HL-60/S4 treated with retinoic acid at 250 ng/mL for 4 days and 3 days (cell line): Measurements from ENCODE around the gene PLG.
"Not testable (repeated sequence)": the region's sequence is repeated elsewhere in the genome, so short reads cannot be mapped to it uniquely, and the experiment has no call there.

Experiments
- in situ Hi-C: fragments of 300-500 bp; cut with MboI; formaldehyde crosslinking; loops from 2 replicates; pipeline ENCODE4 v1.7.0; 2022; ENCODE audit warnings: low sequenced_read_pairs

Gene PLG

GRCh38 chr6:160768101-160768500 is 66.1 kb downstream of the PLG start:
- in situ Hi-C loops, result no loop called here

- in situ Hi-C loops, result no loop called here
These were observed 72.4 kb downstream of the PLG start for GRCh38 chr6:160774399-160774798.

- in situ Hi-C loops, result no loop called here
These were observed 73.9 kb downstream of the PLG start for GRCh38 chr6:160775792-160776580.

GRCh38 chr6:160779095-160779494 is 77.1 kb downstream of the PLG start:
- in situ Hi-C loops, result not testable (repeated sequence)

GRCh38 chr6:160780656-160781055 is 78.6 kb downstream of the PLG start:
- in situ Hi-C loops, result not testable (repeated sequence)

- in situ Hi-C loops, result no loop called here
These were observed 79.3 kb downstream of the PLG start for GRCh38 chr6:160781298-160781697.

GRCh38 chr6:160782228-160782627 is 80.2 kb downstream of the PLG start:
- in situ Hi-C loops, result no loop called here

- in situ Hi-C loops, result no loop called here
These were observed 81.7 kb downstream of the PLG start for GRCh38 chr6:160783741-160784140.

- in situ Hi-C loops, result not testable (repeated sequence)
These were observed 86.1 kb downstream of the PLG start for GRCh38 chr6:160788126-160788525.

- in situ Hi-C loops, result no loop called here
These were observed 86.8 kb downstream of the PLG start for GRCh38 chr6:160788806-160789205.

- in situ Hi-C loops, result no loop called here
These were observed 87.4 kb downstream of the PLG start for GRCh38 chr6:160789263-160790027.

- in situ Hi-C loops, result no loop called here
These were observed 88.2 kb downstream of the PLG start for GRCh38 chr6:160790028-160790792.

- in situ Hi-C loops, result no loop called here
These were observed 89.4 kb downstream of the PLG start for GRCh38 chr6:160791459-160791858.

- in situ Hi-C loops, result no loop called here
These were observed 90.0 kb downstream of the PLG start for GRCh38 chr6:160791981-160792418.

- in situ Hi-C loops, result no loop called here
These were observed 90.7 kb downstream of the PLG start for GRCh38 chr6:160792708-160793107.

- in situ Hi-C loops, result no loop called here
These were observed 91.6 kb downstream of the PLG start for GRCh38 chr6:160793652-160794051.

GRCh38 chr6:160795721-160796120 is 93.7 kb downstream of the PLG start:
- in situ Hi-C loops, result no loop called here

GRCh38 chr6:160798625-160799024 is 96.6 kb downstream of the PLG start:
- in situ Hi-C loops, result no loop called here

- in situ Hi-C loops, result no loop called here
These were observed 97.9 kb downstream of the PLG start for GRCh38 chr6:160799801-160800506.

GRCh38 chr6:160801418-160801817 is 99.4 kb downstream of the PLG start:
- in situ Hi-C loops, result no loop called here

- in situ Hi-C loops, result not testable (repeated sequence)
These were observed 100.0 kb downstream of the PLG start for GRCh38 chr6:160802049-160802448.
